ENCODE data around the gene OR10A6. TPM values are rescaled to one million over a fixed set of nuclear protein-coding genes. Genes with fewer than 3 reads are reported as not detected.

Gene OR10A6
- total and polyA plus RNA-seq, 12 donors: not detected

DNA sequence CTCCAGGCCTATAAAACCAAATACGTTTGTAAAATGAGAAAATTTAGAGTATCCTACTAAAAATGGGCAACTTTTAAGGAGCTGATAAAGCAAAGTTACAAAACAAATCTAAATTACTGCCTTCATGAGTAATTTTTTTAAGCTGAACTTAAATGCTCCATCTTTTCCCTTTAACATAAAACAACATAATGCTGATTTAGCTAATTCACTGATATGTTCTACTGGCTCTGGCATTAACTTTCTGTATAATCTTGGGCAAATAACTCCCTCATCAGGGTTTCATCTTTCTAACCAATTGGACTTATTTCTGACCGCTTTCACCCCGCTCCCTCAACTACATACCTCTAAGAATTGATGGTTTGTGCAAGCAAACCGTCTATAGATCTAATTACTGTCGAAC, 10.1 kb upstream of the OR10A6 start:
- no peak for DNase-seq
- Histone ChIP-seq H3K27me3 (peaks cover 0 to 5% (median 0%) of the 10 kb centered on the region in 7 donors), H3K27ac (no peak overlapping the region), H3K36me3 (no peaks in the 10 kb centered on the region), H3K4me3 (no peak overlapping the region), H3K4me1 (no peaks in the 10 kb centered on the region), H3K9me3 (peaks cover 0 to 33% (median 19%) of the 10 kb centered on the region in 11 donors)
- intact Hi-C loops (cut with DNase I): no loop called here
- WGBS, 2 donors: 55 to 56% methylated on average over 5 of the region's 5 CpGs
- no peak for TF ChIP-seq CTCF (IDR thresholded peaks at IDR 0.05)
- no peak for ATAC-seq

DNA sequence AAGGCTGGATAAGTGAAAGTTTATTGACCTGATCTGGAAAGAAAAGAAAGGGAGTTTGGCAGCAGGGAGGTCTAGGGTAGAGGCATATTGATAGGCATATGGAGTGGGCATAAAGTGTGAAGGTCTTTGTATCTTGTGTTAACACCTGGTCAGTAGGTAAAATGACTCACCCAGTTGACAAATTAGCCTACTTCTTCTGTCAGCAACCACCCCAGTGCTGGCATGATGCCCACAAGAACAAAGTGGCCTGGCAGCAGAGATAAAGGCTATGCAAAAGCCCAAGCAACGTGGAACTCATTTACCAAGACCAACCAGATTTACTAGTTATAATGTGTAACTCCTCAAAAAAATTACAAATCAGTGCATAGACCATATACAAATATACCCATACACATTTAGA, 5.5 kb upstream of the OR10A6 start:
- peak in 1 of 2 donors; percentile 8 for DNase-seq

GRCh38 chr11:7927635-7928034, 3.4 kb downstream of the OR10A6 start:
- intact Hi-C loops (cut with DNase I): no loop called here
- Histone ChIP-seq H3K36me3 (no peaks in the 10 kb centered on the region), H3K4me3 (no peak overlapping the region), H3K4me1 (no peaks in the 10 kb centered on the region), H3K27ac (no peak overlapping the region), H3K9me3 (peaks cover 0 to 8% (median 0%) of the 10 kb centered on the region in 11 donors), H3K27me3 (peaks cover 0 to 27% (median 6%) of the 10 kb centered on the region in 7 donors)
- ATAC-seq: no peak
- no peak for TF ChIP-seq CTCF (IDR thresholded peaks at IDR 0.05)
- DNase-seq: no peak
- WGBS, 2 donors: 80 to 81% methylated on average over 6 of the region's 6 CpGs

More for the DNA sequence above, 5.5 kb upstream of the OR10A6 start:
- 22 to 33% methylated on average over 1 of the region's 1 CpG for WGBS, 2 donors
- intact Hi-C loops (cut with DNase I): no loop called here
- no peak overlapping the region for H3K4me3 ChIP-seq
- no peaks in the 10 kb centered on the region for H3K36me3 ChIP-seq
- ATAC-seq: no peak
- peaks cover 0 to 5% (median 0%) of the 10 kb centered on the region in 11 donors for H3K9me3 ChIP-seq
- H3K27me3 ChIP-seq: peaks cover 0 to 4% (median 0%) of the 10 kb centered on the region in 7 donors
- H3K4me1 ChIP-seq: no peaks in the 10 kb centered on the region
- no peak overlapping the region for H3K27ac ChIP-seq
- TF ChIP-seq CTCF (IDR thresholded peaks at IDR 0.05): no peak

GRCh38 chr11:7924536-7924935, 6.5 kb downstream of the OR10A6 start:
- Histone ChIP-seq H3K27me3 (peaks cover 0 to 18% (median 5%) of the 10 kb centered on the region in 7 donors), H3K27ac (no peak overlapping the region), H3K4me1 (no peaks in the 10 kb centered on the region), H3K4me3 (no peak overlapping the region), H3K9me3 (peaks cover 0 to 8% (median 0%) of the 10 kb centered on the region in 11 donors), H3K36me3 (no peaks in the 10 kb centered on the region)
- DNase-seq (no peak), ATAC-seq (no peak)
- no peak for TF ChIP-seq CTCF (IDR thresholded peaks at IDR 0.05)
- intact Hi-C loops (cut with DNase I): no loop called here
- WGBS, 2 donors: 56 to 59% methylated on average over 2 of the region's 2 CpGs

Data from heart right ventricle (tissue), 16 donors.